GM18511 (cell line): ENCODE measurements around the gene APH1B.

ENCODE experiments used
- ATAC-seq: cut with Tn5 transposase; IDR thresholded peaks from one replicate; pipeline ENCODE4 v1.9.1; 2021; ENCODE audit warnings: mild to moderate bottlenecking, moderate library complexity; ENCODE audit not compliant: unreplicated experiment

APH1B gene

DNA sequence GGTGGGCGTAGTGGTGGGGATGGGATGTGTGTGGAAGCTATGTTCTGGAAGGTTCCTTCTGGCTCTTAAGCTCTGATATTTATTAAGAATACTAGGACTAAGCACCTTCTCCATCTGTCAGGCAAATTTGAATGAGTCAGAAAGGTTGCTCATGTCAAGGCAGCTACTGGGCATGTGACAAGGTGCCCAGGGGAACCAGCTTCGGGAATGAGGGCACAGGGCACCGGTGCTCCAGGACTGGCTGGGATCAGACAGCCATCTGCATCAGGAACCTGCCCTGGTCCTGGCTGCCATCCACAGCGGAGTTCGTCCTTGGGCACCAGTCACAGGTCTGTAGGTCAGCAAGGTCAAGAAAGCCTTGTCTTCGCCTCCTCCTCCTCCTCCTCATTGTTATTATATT, 71.8 kb downstream of the APH1B start:
- ATAC-seq, result no peak

- ATAC-seq, result no peak
These were observed 72.2 kb downstream of the APH1B start for GRCh38 chr15:63349621-63350020.

DNA sequence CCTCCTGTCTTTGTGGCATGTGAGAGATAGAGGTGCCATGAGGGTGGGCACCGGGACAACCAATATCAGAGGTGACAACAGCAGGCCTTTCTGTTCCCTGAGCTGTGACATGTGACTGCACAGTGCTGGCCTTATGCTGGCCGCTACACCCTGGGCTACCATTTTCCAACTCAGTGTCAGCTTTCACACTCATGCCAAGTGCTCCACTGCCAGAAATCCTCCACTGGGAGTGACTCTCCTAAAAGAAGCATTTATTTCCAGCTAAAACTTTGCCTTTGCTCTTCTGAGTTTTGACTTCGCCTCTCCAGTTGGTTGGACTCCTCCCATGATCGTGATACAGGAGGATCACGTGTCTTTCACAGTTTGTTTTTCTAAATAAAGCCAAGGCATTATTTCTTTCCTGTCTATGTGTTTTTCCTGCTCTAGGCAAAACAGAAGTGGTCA, 72.8 kb downstream of the APH1B start:
- no peak for ATAC-seq

DNA sequence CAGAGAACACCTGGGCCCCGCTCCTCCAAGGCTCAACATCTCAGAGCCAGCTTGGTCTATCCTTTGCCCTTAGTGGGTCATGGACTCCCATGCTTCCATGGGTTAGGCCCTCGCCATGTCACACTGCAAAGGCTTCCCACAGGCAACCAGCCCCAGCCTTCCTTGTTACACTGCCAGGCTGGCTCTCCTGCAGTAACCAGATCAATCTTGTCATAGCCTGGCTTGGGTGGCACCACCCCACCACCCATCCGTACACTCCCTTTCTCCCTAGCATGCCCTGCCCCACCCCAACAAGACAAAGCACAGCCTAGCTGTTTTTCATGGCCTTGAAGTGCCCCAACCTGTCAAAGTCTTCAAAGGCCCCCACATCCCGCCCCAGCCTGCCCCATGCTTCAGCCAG, 73.8 kb downstream of the APH1B start:
- ATAC-seq, result no peak

- ATAC-seq, result no peak
These were observed 75.4 kb downstream of the APH1B start for GRCh38 chr15:63352808-63353207.

DNA sequence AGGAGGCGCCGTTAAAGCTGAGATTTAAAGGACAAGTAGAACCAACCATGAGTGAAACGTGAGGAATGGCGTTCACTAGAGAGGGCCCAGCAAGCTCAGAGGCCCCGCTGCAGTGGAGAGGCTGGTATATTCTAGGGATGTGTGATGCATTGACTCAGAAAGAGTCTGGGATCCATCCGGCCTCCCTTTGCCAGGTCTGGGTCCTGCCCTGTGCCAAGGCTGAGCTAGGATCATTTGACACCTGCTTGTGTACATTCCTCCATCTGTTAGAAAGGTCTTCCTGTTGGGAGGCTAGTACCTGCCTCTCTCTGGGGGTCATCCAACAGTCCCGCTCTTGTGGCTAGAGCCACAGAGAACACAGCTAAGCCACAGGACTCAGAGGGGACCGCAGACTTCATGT, 75.9 kb downstream of the APH1B start:
- no peak for ATAC-seq

DNA sequence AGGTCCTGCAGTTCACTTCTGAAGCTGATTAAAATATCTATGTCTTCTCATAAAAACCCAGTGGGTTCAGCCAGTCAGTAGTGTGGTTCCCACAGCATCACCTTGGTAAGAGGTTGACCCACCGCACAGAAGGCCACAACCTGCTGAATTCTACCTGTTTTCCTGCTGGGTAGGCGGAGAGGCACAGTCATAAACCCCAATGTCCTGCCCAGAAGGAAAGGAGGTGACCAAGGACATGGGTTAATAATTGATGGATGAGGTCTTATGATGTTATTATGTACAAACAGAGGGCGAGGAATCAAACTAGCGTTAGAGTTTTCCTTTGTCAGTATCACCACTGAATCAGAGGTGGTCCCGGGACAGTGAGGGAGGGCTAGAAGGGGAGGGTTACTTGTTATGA, 76.5 kb downstream of the APH1B start:
- no peak for ATAC-seq

DNA sequence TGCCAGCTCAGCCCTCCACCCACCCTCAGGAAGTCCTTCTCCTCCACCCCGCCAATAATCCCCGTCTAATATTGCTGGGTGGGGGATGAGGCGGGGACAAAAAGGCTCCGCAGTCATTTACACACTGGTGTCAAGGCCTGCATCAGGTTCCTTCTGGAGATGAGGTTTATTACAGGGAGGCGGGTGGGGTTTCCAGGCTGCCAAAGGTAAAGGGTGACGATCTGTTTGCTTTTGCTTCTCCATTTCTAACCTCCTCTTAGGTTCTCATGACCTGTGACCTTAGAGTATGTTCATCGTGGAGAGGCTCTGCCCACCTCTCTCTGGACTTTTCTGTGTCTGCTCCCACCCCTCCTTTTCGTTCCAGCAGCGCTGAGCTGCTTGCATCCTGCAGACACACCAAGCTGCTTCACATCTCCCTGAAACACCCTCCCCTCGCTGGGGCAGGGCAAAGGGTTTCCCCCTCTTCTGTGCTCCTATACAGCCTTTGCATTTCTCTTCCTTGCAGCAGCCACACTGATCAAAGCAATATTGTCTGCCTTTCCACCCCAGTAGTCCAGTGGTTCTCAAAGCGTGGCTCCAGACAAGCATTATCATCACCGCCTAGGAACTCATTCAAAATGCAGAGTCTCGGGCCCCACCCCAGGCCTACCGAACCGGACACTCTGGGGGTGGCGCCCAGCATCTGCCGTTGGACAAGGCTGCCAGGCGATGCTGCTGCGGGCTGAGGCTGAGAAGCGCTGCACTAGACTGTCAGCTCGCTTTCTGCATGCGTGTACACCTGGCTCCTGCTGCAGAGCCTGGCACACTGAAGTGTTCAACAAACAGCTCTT, 77.6 kb downstream of the APH1B start:
- ATAC-seq, result no peak

DNA sequence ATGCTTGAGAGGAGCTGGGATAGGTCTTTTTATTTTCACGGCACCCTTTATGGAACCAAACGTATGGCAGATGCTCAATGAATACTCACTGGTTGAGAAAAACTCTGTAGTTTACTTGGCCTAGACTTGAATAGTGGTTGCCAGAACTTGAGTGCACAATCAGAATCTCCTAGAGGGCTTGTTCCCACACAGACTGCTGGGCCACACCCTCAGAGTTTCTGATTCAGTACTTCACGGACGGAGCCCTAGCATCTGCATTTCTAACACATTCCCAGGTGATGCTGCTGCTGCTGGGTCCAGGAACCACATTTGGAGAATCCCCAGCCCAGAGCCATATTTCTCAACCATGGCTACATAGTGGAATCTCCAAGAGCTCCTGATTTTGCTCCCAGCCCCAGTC, 79.7 kb downstream of the APH1B start:
- no peak for ATAC-seq

DNA sequence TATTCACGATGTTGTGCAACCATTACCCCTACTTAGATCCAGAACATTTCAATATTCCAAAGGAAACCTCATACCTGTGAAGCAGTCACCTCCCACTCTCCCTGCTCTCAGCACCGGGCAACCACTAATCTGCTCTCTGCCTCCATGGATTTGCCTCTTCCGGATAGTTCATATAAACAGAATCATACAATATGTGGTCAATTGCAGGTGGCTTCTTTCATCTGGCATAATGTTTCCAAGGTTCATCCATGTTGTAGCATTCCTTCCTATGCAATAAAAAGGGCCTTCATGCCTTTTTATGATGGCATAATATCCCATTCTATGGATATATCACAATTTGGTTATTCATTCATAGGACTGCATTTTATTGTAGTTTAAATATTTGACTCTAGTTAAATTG, 80.3 kb downstream of the APH1B start:
- ATAC-seq, result no peak

- no peak for ATAC-seq
These were observed 81.0 kb downstream of the APH1B start for GRCh38 chr15:63358241-63359029.
